NCI-H2107 (cell line): ENCODE measurements around the gene GPRC5C.
"Not testable (repeated sequence)": the region's sequence is repeated elsewhere in the genome, so short reads cannot be mapped to it uniquely, and the experiment has no call there.

Experiments
- DNase-seq: peaks from one replicate; lab custom pipeline; 2025; lab: John Stamatoyannopoulos, UW

GPRC5C gene

GRCh38 chr17:74431568-74432423, at the start of gene GPRC5C:
TSS of gene GPRC5C (plus strand) at chr17:74432088. CDS start at chr17:74439777, 7,689 bp downstream.
- DNase-seq = peak; percentile 51

GRCh38 chr17:74383141-74383540, 48.7 kb upstream of the GPRC5C start:
- no peak for DNase-seq

GRCh38 chr17:74385201-74385600, 46.7 kb upstream of the GPRC5C start:
- DNase-seq = no peak

GRCh38 chr17:74386386-74386785, 45.5 kb upstream of the GPRC5C start:
- no peak for DNase-seq

GRCh38 chr17:74387365-74388218, 44.3 kb upstream of the GPRC5C start:
- DNase-seq = no peak

- no peak for DNase-seq
Observed at GRCh38 chr17:74389084-74389753, 42.7 kb upstream of the GPRC5C start.

- no peak for DNase-seq
Observed at GRCh38 chr17:74389937-74390679, 41.8 kb upstream of the GPRC5C start.

- DNase-seq = no peak
Observed at GRCh38 chr17:74390680-74391653, 40.9 kb upstream of the GPRC5C start.

GRCh38 chr17:74391771-74392170, 40.1 kb upstream of the GPRC5C start:
- DNase-seq = no peak

GRCh38 chr17:74392848-74393247, 39.0 kb upstream of the GPRC5C start:
- no peak for DNase-seq

- DNase-seq = no peak
Observed at GRCh38 chr17:74393346-74393942, 38.4 kb upstream of the GPRC5C start.

- DNase-seq = no peak
Observed at GRCh38 chr17:74394275-74394950, 37.5 kb upstream of the GPRC5C start.

GRCh38 chr17:74394977-74395376, 36.9 kb upstream of the GPRC5C start:
- DNase-seq = no peak

- no peak for DNase-seq
Observed at GRCh38 chr17:74396567-74396966, 35.3 kb upstream of the GPRC5C start.

- DNase-seq = no peak
Observed at GRCh38 chr17:74402048-74402447, 29.8 kb upstream of the GPRC5C start.

GRCh38 chr17:74403512-74404137, 28.3 kb upstream of the GPRC5C start:
- DNase-seq = no peak

- no peak for DNase-seq
Observed at GRCh38 chr17:74404218-74404617, 27.7 kb upstream of the GPRC5C start.

- DNase-seq = no peak
Observed at GRCh38 chr17:74404789-74405188, 27.1 kb upstream of the GPRC5C start.

GRCh38 chr17:74405311-74405710, 26.6 kb upstream of the GPRC5C start:
- DNase-seq = not testable (repeated sequence)
